IMR-90 (cell line): Measurements from ENCODE around the gene CLEC16A. TPM values are rescaled to one million over a fixed set of nuclear protein-coding genes. Genes with fewer than 3 reads are reported as not detected.

Experiments
- ATAC-seq: fragments of 200-7000 bp; cut with Tn5 transposase; 2 replicates; pipeline ENCODE4 v1.9.1; 2020; ENCODE audit warnings: low read depth, mild to moderate bottlenecking, moderate library complexity
- BruUV-seq: library from RNA; stranded (reverse); fragments of 400-500 nt; replicated peaks from 2 replicates; lab custom pipeline; 2021; lab: Mats Ljungman, UMichigan
- CTCF ChIA-PET: fragments of 300-600 bp; formaldehyde crosslinking; extraction: SDS; loops from one replicate; lab custom pipeline; 2021; ENCODE audit warnings: antibody characterized with exemption; lab: Yijun Ruan, JAX
- POLR2A ChIA-PET: fragments of 300-600 bp; sonication (Branson Sonifier 250); formaldehyde crosslinking; loops from one replicate; lab custom pipeline; 2022; ENCODE audit warnings: antibody characterized with exemption; ENCODE audit not compliant: unreplicated experiment; lab: Charles Lee
- DNase-seq: peaks from one replicate; pipeline ENCODE4 v3.0.0; 2013
- H2AFZ ChIP-seq: replicated peaks from 2 replicates; pipeline ENCODE3; 2013; ENCODE audit warnings: low read length, mild to moderate bottlenecking; ENCODE audit not compliant: poor library complexity
- H2AK5ac ChIP-seq: 2 replicates; pipeline ENCODE4 v1.6.1; 2013; ENCODE audit warnings: low read depth, low read length, inconsistent platforms
- H2AK9ac ChIP-seq: replicated peaks from 2 replicates; pipeline ENCODE3; 2013; ENCODE audit warnings: mild to moderate bottlenecking, low read depth, low read length, moderate library complexity; ENCODE audit not compliant: poor library complexity
- H2BK120ac ChIP-seq: 2 replicates; pipeline ENCODE4 v1.6.1; 2013; ENCODE audit warnings: low read depth, low read length, inconsistent platforms
- H2BK15ac ChIP-seq: 3 replicates; pipeline ENCODE4 v1.6.1; 2013; ENCODE audit warnings: low read depth, low read length, inconsistent platforms
- H2BK20ac ChIP-seq: 2 replicates; pipeline ENCODE4 v1.6.1; 2013; ENCODE audit warnings: low read depth, mild to moderate bottlenecking, inconsistent platforms, low read length, moderate library complexity
- H2BK5ac ChIP-seq: 2 replicates; pipeline ENCODE4 v1.6.1; 2013; ENCODE audit warnings: mild to moderate bottlenecking, low read depth, low read length, inconsistent platforms; ENCODE audit not compliant: poor library complexity, severe bottlenecking
- H3K14ac ChIP-seq: replicated peaks from 2 replicates; pipeline ENCODE4 v1.6.1; 2013; ENCODE audit warnings: low read depth, low read length, inconsistent platforms
- H3K18ac ChIP-seq: 2 replicates; pipeline ENCODE4 v1.6.1; 2013; ENCODE audit warnings: low read depth, low read length, control low read depth
- H3K23ac ChIP-seq: 2 replicates; pipeline ENCODE4 v1.6.1; 2013; ENCODE audit warnings: low read depth, low read length, inconsistent platforms
- H3K27ac ChIP-seq: 2 replicates; pipeline ENCODE4 v1.5.1; 2013; ENCODE audit warnings: mild to moderate bottlenecking, control low read depth, low read length; ENCODE audit not compliant: insufficient read depth
- H3K27me3 ChIP-seq: 2 replicates; pipeline ENCODE4 v1.6.1; 2013; ENCODE audit warnings: low read length; ENCODE audit not compliant: control insufficient read depth, insufficient read depth
- H3K36me3 ChIP-seq: 2 replicates; pipeline ENCODE4 v1.6.1; 2013; ENCODE audit warnings: low read length, mixed read lengths; ENCODE audit not compliant: control insufficient read depth, insufficient read depth
- H3K4ac ChIP-seq: 2 replicates; pipeline ENCODE4 v1.6.1; 2013; ENCODE audit warnings: low read depth, low read length, inconsistent platforms
- H3K4me1 ChIP-seq: 2 replicates; pipeline ENCODE4 v1.6.1; 2013; ENCODE audit warnings: low read length, mixed read lengths; ENCODE audit not compliant: control insufficient read depth, insufficient read depth
- H3K4me2 ChIP-seq: 2 replicates; pipeline ENCODE4 v1.6.1; 2013; ENCODE audit warnings: low read depth, mild to moderate bottlenecking, control low read depth, low read length, moderate library complexity
- H3K4me3 ChIP-seq: 2 replicates; pipeline ENCODE4 v1.5.1; 2013; ENCODE audit warnings: low read depth, mild to moderate bottlenecking, control low read depth, low read length, moderate library complexity; ENCODE audit not compliant: insufficient read depth
- H3K56ac ChIP-seq: 2 replicates; pipeline ENCODE4 v1.6.1; 2013; ENCODE audit warnings: low read length, inconsistent platforms; ENCODE audit not compliant: insufficient read depth; ENCODE audit errors: extremely low read depth
- H3K79me1 ChIP-seq, 2 experiments: 2 replicates each; pipeline ENCODE4 v1.6.1; 2013; ENCODE audit warnings: low read length in 2 of 2, inconsistent platforms in 1 of 2, low read depth in 1 of 2
- H3K9ac ChIP-seq: 2 replicates; pipeline ENCODE4 v1.6.1; 2013; ENCODE audit warnings: low read depth, low read length, control low read depth
- H3K9me1 ChIP-seq: 2 replicates; pipeline ENCODE4 v1.6.1; 2013; ENCODE audit warnings: low read length, inconsistent platforms; ENCODE audit not compliant: insufficient read depth
- H3K9me3 ChIP-seq: 2 replicates; pipeline ENCODE4 v1.6.1; 2013; ENCODE audit warnings: low read length; ENCODE audit not compliant: control insufficient read depth, insufficient read depth
- H4K20me1 ChIP-seq: 2 replicates; pipeline ENCODE4 v1.6.1; 2013; ENCODE audit warnings: low read length, inconsistent platforms; ENCODE audit not compliant: insufficient read depth
- H4K5ac ChIP-seq: 2 replicates; pipeline ENCODE4 v1.6.1; 2013; ENCODE audit warnings: mild to moderate bottlenecking, low read depth, low read length, control low read depth
- H4K8ac ChIP-seq, 2 experiments: 2 replicates each; pipeline ENCODE4 v1.6.1; 2013; ENCODE audit warnings: low read depth in 2 of 2, low read length in 2 of 2, control low read depth in 1 of 2, inconsistent platforms in 1 of 2
- H4K91ac ChIP-seq: 2 replicates; pipeline ENCODE4 v1.6.1; 2013; ENCODE audit warnings: low read depth, low read length, inconsistent platforms; ENCODE audit not compliant: insufficient read depth
- BHLHE40 ChIP-seq: fragments of 150-350 bp; IDR thresholded peaks from 2 replicates; pipeline ENCODE4 v1.6.1; 2016; ENCODE audit warnings: mild to moderate bottlenecking, low read depth, low read length
- CEBPB ChIP-seq: IDR thresholded peaks from 2 replicates; pipeline ENCODE4 v1.6.1; 2012; ENCODE audit warnings: low read depth, low read length, improper control_type of control experiment
- CHD1 ChIP-seq: IDR thresholded peaks from 2 replicates; pipeline ENCODE4 v1.6.1; 2012; ENCODE audit warnings: low read depth, low read length, improper control_type of control experiment
- CTCF ChIP-seq: conservative IDR thresholded peaks from 2 replicates; pipeline ENCODE4 v1.5.1; 2012; ENCODE audit warnings: mild to moderate bottlenecking, low read depth, low read length, improper control_type of control experiment
- POLR2A ChIP-seq: IDR thresholded peaks from 2 replicates; pipeline ENCODE4 v1.6.1; 2012; ENCODE audit warnings: mild to moderate bottlenecking, low read depth, low read length
- RAD21 ChIP-seq: IDR thresholded peaks from 2 replicates; pipeline ENCODE4 v1.6.1; 2012; ENCODE audit warnings: low read length, improper control_type of control experiment
- SMC3 ChIP-seq: fragments of 150-350 bp; IDR thresholded peaks from 2 replicates; pipeline ENCODE4 v1.6.1; 2016; ENCODE audit warnings: low read depth, mild to moderate bottlenecking, antibody characterized with exemption, low read length, moderate library complexity
- USF2 ChIP-seq: fragments of 150-350 bp; IDR thresholded peaks from 2 replicates; pipeline ENCODE4 v1.6.1; 2017; ENCODE audit warnings: mild to moderate bottlenecking, antibody characterized with exemption, low read length, low read depth
- WGBS, 2 experiments: methylation state at CpG; one replicate each; pipeline versions ENCODE4 v1.1.5 to v1.1.7; 2013; ENCODE audit warnings: missing lambda C conversion rate in 2 of 2; ENCODE audit not compliant: insufficient read length in 1 of 2; ENCODE audit errors: extremely low coverage in 2 of 2; 5-methylcytosine and 5-hydroxymethylcytosine counted together
- dilution Hi-C: fragments of 300-500 bp; cut with HindIII; formaldehyde crosslinking; loops from one replicate; pipeline ENCODE4 v1.14.3; 2018; ENCODE audit warnings: low sequenced_read_pairs; ENCODE audit not compliant: unreplicated experiment
- in situ Hi-C: fragments of 300-500 bp; cut with MboI; formaldehyde crosslinking; loops from 3 replicates; pipeline ENCODE4 v1.14.3; 2019; ENCODE audit warnings: low sequenced_read_pairs, inconsistent platforms, mixed read lengths
- intact Hi-C: fragments of 100-400 bp; cut with micrococcal nuclease; formaldehyde crosslinking; loops from 2 replicates; pipeline ENCODE4 v1.10.0; 2022
- polyA plus RNA-seq, 3 experiments: library from polyadenylated mRNA; depleted of rRNA; stranded (reverse); fragments of >200 nt; gene quantifications; 2 replicates each; pipeline ENCODE4 v1.2.3, GENCODE V29; 2012; ENCODE audit warnings: low replicate concordance in 1 of 3
- total RNA-seq: library from RNA; depleted of rRNA; stranded (reverse); fragments of >200 nt; gene quantifications from 2 replicates; pipeline ENCODE4 v1.2.3, GENCODE V29; 2012
- TF ChIP-seq, protein P1 (sequence below): fragments of 150-350 bp; IDR thresholded peaks from 2 replicates; pipeline ENCODE4 v1.6.1; 2016; ENCODE audit warnings: low read depth, mild to moderate bottlenecking, low read length, moderate library complexity, borderline replicate concordance

CLEC16A gene
- total and polyA plus RNA-seq, 2 of the 4 experiments (the other 2 are of a cell fraction): 15.9 to 16.5 TPM

DNA sequence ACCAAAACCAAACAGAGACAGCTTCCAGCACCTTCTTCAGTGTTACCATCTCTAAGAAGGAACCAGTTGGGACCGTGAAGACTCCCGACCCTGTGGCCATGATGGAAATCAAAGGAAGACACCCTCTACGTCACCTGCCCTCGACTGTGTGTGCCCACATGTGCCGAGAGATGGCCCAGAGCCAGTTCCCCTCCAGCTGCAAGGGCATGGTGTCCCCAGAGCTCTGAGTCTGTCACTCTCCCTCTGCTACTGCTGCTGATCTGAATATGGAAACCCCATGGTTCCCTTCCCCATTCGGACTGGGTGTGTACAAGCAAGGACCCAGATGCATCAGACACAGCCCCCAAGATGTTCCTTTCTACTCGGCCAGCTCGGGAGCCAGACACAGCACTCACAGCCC lies 235.2 kb downstream of the CLEC16A start:
- CTCF ChIA-PET: no interaction called here
- Histone ChIP-seq H3K27me3 (no peaks in the 10 kb centered on the region), H2BK20ac (no peak overlapping the region), H2AK5ac (no peak overlapping the region), H2AK9ac (no peak overlapping the region), H3K18ac (no peak overlapping the region), H3K4me3 (no peak overlapping the region), H3K27ac (no peak overlapping the region), H4K8ac (no peak overlapping the region), H3K4me2 (no peak overlapping the region), H2BK120ac (no peak overlapping the region), H3K4ac (no peak overlapping the region), H3K4me1 (peaks cover 8% of the 10 kb centered on the region; the same call in 1 of the 2 replicates), H4K91ac (no peak overlapping the region), H3K9me1 (no peaks in the 10 kb centered on the region), H3K9me3 (no peaks in the 10 kb centered on the region), H3K23ac (no peak overlapping the region), H3K36me3 (no peaks in the 10 kb centered on the region; the same call in 1 of the 2 replicates), H3K56ac (no peak overlapping the region), H2AFZ (no peak overlapping the region), H3K9ac (no peak overlapping the region), H3K79me1 (no peaks in the 10 kb centered on the region), H3K14ac (no peak overlapping the region), H4K20me1 (no peaks in the 10 kb centered on the region; the same call in 1 of the 2 replicates), H4K5ac (no peak overlapping the region), H2BK5ac (no peak overlapping the region), H2BK15ac (no peak overlapping the region)
- POLR2A ChIA-PET: no interaction called here
- DNase-seq: no peak
- no peak for TF ChIP-seq BHLHE40
- TF ChIP-seq SMC3: no peak
- TF ChIP-seq CTCF: no peak
- TF ChIP-seq POLR2A: no peak
- TF ChIP-seq, protein P1, sequence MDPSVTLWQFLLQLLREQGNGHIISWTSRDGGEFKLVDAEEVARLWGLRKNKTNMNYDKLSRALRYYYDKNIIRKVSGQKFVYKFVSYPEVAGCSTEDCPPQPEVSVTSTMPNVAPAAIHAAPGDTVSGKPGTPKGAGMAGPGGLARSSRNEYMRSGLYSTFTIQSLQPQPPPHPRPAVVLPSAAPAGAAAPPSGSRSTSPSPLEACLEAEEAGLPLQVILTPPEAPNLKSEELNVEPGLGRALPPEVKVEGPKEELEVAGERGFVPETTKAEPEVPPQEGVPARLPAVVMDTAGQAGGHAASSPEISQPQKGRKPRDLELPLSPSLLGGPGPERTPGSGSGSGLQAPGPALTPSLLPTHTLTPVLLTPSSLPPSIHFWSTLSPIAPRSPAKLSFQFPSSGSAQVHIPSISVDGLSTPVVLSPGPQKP: no peak
- TF ChIP-seq CEBPB: no peak
- no peak for TF ChIP-seq USF2
- TF ChIP-seq CHD1: no peak
- TF ChIP-seq RAD21: no peak
- ATAC-seq: no peak
- dilution Hi-C loops: no loop called here
- WGBS, 2 experiments: 88% methylated on average over 7 of the region's 8 CpGs; no CpG with 5 or more reads in 1 of the 2 experiments
- intact Hi-C loops: no loop called here
- in situ Hi-C loops: no loop called here
- BruUV-seq: no TSS peak
